Loucy (cell line): ENCODE results near the gene ESPL1.

Source experiments
- H2AFZ ChIP-seq: fragments of 200-600 bp; sonication (generic); 2 replicates; pipeline ENCODE4 v1.6.0; 2016; ENCODE audit warnings: antibody characterized with exemption, mild to moderate bottlenecking, low read length, moderate library complexity
- H3F3A ChIP-seq: fragments of 200-600 bp; 2 replicates; pipeline ENCODE4 v1.6.0; 2016; ENCODE audit warnings: antibody characterized with exemption, low read depth, mild to moderate bottlenecking
- H3K27me3 ChIP-seq: fragments of 200-600 bp; sonication (generic); 2 replicates; pipeline ENCODE4 v1.6.1; 2014; ENCODE audit warnings: low read length, mild to moderate bottlenecking; ENCODE audit not compliant: insufficient read depth, poor library complexity, severe bottlenecking
- H3K36me3 ChIP-seq: fragments of 200-600 bp; sonication (generic); 2 replicates; pipeline ENCODE4 v1.6.1; 2016; ENCODE audit warnings: low read length; ENCODE audit not compliant: insufficient read depth
- H3K4me1 ChIP-seq: fragments of 200-600 bp; sonication (generic); 2 replicates; pipeline ENCODE4 v1.5.1; 2014; ENCODE audit warnings: low read length, mild to moderate bottlenecking; ENCODE audit not compliant: insufficient read depth, poor library complexity, severe bottlenecking
- H3K4me2 ChIP-seq: fragments of 200-600 bp; sonication (generic); 2 replicates; pipeline ENCODE4 v1.6.0; 2014; ENCODE audit warnings: antibody characterized with exemption, low read length, low read depth, mild to moderate bottlenecking; ENCODE audit not compliant: poor library complexity, severe bottlenecking
- H3K4me3 ChIP-seq: fragments of 200-600 bp; sonication (generic); 2 replicates; pipeline ENCODE4 v1.5.1; 2014; ENCODE audit warnings: low read length, mild to moderate bottlenecking, mixed read lengths; ENCODE audit not compliant: poor library complexity, severe bottlenecking
- H3K79me2 ChIP-seq: fragments of 200-600 bp; sonication (generic); 2 replicates; pipeline ENCODE4 v1.6.1; 2014; ENCODE audit warnings: low read length; ENCODE audit not compliant: insufficient read depth
- H3K9ac ChIP-seq: fragments of 200-600 bp; sonication (generic); 2 replicates; pipeline ENCODE4 v1.6.0; 2014; ENCODE audit warnings: mild to moderate bottlenecking, low read depth, low read length, moderate library complexity; ENCODE audit not compliant: poor library complexity, severe bottlenecking
- H3K9me2 ChIP-seq: fragments of 200-600 bp; sonication (generic); replicated peaks from 2 replicates; pipeline ENCODE4 v1.6.1; 2016; ENCODE audit warnings: low read depth, low read length, mixed read lengths
- H3K9me3 ChIP-seq: fragments of 200-600 bp; sonication (generic); 2 replicates; pipeline ENCODE4 v1.6.1; 2014; ENCODE audit warnings: mild to moderate bottlenecking, antibody characterized with exemption, low read length, low read depth; ENCODE audit not compliant: insufficient read depth
- H4K20me1 ChIP-seq: fragments of 200-600 bp; sonication (generic); 2 replicates; pipeline ENCODE4 v1.6.0; 2014; ENCODE audit warnings: antibody characterized with exemption, low read length, mild to moderate bottlenecking; ENCODE audit not compliant: insufficient read depth, poor library complexity, severe bottlenecking
- EZH2phosphoT487 ChIP-seq: fragments of 200-600 bp; IDR thresholded peaks from 2 replicates; pipeline ENCODE4 v1.6.1; 2018; ENCODE audit warnings: antibody characterized with exemption, mild to moderate bottlenecking, moderate library complexity, borderline replicate concordance
- TF ChIP-seq, protein P1 (sequence below): fragments of 200-600 bp; sonication (generic); conservative IDR thresholded peaks from 2 replicates; pipeline ENCODE4 v1.5.1; 2014; ENCODE audit warnings: mild to moderate bottlenecking, antibody characterized with exemption, low read length

Gene ESPL1

DNA sequence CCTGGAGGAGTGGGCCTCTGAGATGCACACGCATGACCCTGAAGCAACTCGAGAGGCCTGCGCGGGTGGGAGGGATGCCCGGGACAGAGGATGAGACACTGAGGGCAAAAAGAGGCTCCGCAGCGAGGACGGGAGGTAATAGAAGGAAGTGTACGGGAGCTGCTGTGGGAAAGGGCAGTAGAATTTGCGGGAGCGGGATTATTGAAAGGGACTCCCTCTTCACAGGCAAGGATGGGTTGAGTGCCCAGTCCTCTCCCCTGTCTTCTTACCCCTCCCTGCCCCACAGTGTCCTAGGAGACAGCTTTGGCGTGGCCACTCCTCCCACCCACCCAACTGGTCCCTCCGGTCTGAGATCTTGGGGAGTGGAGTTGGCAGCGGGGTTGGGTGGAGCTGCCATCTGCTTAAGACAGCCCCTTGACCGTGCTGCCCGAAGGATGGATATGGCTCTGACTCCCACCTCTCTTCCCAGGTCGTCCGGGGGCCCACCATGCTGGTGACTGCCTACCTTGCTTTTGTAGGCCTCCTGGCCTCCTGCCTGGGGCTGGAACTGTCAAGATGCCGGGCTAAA lies 15.7 kb upstream of the ESPL1 start:
- Histone ChIP-seq H3F3A (no peaks in the 10 kb centered on the region), H3K4me3 (peak overlapping the region; percentile 96), H3K36me3 (no peaks in the 10 kb centered on the region), H3K27me3 (no peaks in the 10 kb centered on the region), H3K9me2 (no peaks in the 10 kb centered on the region), H3K4me2 (peak overlapping the region; percentile 92), H3K4me1 (peaks cover 39% of the 10 kb centered on the region), H4K20me1 (no peaks in the 10 kb centered on the region), H3K79me2 (peaks cover 24% of the 10 kb centered on the region), H3K9ac (peak overlapping the region; percentile 85), H3K9me3 (no peaks in the 10 kb centered on the region), H2AFZ (peak overlapping the region; percentile 83)
- no peak for TF ChIP-seq EZH2phosphoT487
- TF ChIP-seq, protein P1, sequence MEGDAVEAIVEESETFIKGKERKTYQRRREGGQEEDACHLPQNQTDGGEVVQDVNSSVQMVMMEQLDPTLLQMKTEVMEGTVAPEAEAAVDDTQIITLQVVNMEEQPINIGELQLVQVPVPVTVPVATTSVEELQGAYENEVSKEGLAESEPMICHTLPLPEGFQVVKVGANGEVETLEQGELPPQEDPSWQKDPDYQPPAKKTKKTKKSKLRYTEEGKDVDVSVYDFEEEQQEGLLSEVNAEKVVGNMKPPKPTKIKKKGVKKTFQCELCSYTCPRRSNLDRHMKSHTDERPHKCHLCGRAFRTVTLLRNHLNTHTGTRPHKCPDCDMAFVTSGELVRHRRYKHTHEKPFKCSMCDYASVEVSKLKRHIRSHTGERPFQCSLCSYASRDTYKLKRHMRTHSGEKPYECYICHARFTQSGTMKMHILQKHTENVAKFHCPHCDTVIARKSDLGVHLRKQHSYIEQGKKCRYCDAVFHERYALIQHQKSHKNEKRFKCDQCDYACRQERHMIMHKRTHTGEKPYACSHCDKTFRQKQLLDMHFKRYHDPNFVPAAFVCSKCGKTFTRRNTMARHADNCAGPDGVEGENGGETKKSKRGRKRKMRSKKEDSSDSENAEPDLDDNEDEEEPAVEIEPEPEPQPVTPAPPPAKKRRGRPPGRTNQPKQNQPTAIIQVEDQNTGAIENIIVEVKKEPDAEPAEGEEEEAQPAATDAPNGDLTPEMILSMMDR = no peak

DNA sequence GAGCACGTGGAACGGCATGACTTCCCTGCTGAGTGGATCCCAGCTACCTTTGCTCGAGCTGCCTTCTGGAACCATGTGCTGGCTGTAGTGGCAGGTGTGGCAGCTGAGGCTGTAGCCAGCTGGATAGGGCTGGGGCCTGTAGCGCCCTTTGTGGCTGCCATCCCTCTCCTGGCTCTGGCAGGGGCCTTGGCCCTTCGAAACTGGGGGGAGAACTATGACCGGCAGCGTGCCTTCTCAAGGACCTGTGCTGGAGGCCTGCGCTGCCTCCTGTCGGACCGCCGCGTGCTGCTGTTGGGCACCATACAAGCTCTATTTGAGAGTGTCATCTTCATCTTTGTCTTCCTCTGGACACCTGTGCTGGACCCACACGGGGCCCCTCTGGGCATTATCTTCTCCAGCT lies 14.8 kb upstream of the ESPL1 start:
- no peaks in the 10 kb centered on the region for H3K9me2 ChIP-seq
- H3K4me3 ChIP-seq = peak overlapping the region; percentile 96

DNA sequence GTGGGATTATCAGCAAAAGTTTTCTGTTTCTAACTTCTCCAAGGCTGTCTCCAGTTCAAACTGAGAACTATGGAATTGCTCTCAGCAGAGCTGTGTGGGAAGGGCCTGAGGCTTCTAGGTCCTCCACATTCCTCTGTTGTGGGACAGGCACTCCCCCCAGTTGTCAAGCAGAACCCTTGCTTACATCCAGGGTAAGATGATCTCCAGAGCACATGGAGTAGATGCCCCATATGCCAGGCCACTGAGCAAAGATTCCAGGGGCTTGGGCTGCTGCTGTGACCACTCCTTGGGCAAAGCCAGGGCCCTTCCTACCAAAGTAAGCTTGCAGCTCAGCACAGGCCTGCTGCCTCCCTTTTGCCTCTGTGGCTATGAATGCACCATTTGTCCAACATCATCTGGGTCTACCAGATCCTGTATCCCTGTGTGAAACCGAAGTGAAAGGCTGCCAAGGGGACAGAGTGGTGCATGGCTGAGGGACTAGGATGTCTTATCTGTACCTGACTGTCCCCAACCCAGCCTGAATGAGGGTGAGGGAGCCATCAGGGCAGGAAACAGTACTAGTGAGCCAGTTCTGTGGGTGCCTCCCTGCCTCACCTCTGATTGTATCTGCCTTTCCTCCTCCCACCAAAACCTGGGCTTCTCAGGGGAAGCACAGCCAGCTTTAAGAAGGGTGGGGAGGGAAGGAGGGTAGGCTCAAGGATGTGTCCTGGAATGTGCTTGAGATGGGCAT lies 13.1 kb upstream of the ESPL1 start:
- H4K20me1 ChIP-seq = no peaks in the 10 kb centered on the region
- H3F3A ChIP-seq = no peaks in the 10 kb centered on the region
- H3K27me3 ChIP-seq = no peaks in the 10 kb centered on the region
- H3K4me1 ChIP-seq = peaks cover 42% of the 10 kb centered on the region
- peaks cover 24% of the 10 kb centered on the region for H3K79me2 ChIP-seq
- no peaks in the 10 kb centered on the region for H3K9me3 ChIP-seq
- H3K4me2 ChIP-seq = no peak overlapping the region
- H3K9me2 ChIP-seq = no peaks in the 10 kb centered on the region
- no peak overlapping the region for H3K4me3 ChIP-seq
- H2AFZ ChIP-seq = no peak overlapping the region
- no peak overlapping the region for H3K9ac ChIP-seq
- TF ChIP-seq, protein P1 = no peak
- TF ChIP-seq EZH2phosphoT487 = no peak
- no peaks in the 10 kb centered on the region for H3K36me3 ChIP-seq

More for the DNA sequence above, 14.8 kb upstream of the ESPL1 start:
- Histone ChIP-seq H3K79me2 (peaks cover 24% of the 10 kb centered on the region), H3K9ac (peak overlapping the region; percentile 85), H3F3A (no peaks in the 10 kb centered on the region), H4K20me1 (no peaks in the 10 kb centered on the region), H3K9me3 (no peaks in the 10 kb centered on the region), H3K4me2 (peak overlapping the region; percentile 92), H3K36me3 (no peaks in the 10 kb centered on the region), H2AFZ (no peak overlapping the region), H3K4me1 (peaks cover 39% of the 10 kb centered on the region), H3K27me3 (no peaks in the 10 kb centered on the region)
- TF ChIP-seq, protein P1 = no peak
- no peak for TF ChIP-seq EZH2phosphoT487
